GM19397 (cell line): ENCODE measurements around the gene ZNF600.
"Not testable (repeated sequence)": the region's sequence is repeated elsewhere in the genome, so short reads cannot be mapped to it uniquely, and the experiment has no call there.

ENCODE experiments used
- ATAC-seq: cut with Tn5 transposase; IDR thresholded peaks from one replicate; pipeline ENCODE4 v1.9.1; 2021; ENCODE audit warnings: mild to moderate bottlenecking, moderate library complexity; ENCODE audit not compliant: unreplicated experiment

The ZNF600 gene

GRCh38 chr19:52742516-52742915, 44.1 kb downstream of the ZNF600 start:
- no peak for ATAC-seq

- ATAC-seq: no peak
These were observed 44.6 kb downstream of the ZNF600 start for GRCh38 chr19:52741951-52742485.

- not testable (repeated sequence) for ATAC-seq
These were observed 45.2 kb downstream of the ZNF600 start for GRCh38 chr19:52741371-52741770.

- ATAC-seq: no peak
These were observed 47.0 kb downstream of the ZNF600 start for GRCh38 chr19:52739576-52739975.

- ATAC-seq: no peak
These were observed 50.9 kb downstream of the ZNF600 start for GRCh38 chr19:52735734-52736133.

- peak; percentile 90 for ATAC-seq
These were observed 51.5 kb downstream of the ZNF600 start, which contains the start of gene ZNF611 for GRCh38 chr19:52734893-52735661. TSS of gene ZNF611 (minus strand) at chr19:52735044. CDS start at chr19:52715894, 19,150 bp downstream.

GRCh38 chr19:52734331-52734892, 52.2 kb downstream of the ZNF600 start:
- ATAC-seq: peak; percentile 31

- not testable (repeated sequence) for ATAC-seq
These were observed 60.5 kb downstream of the ZNF600 start for GRCh38 chr19:52726051-52726450.

- no peak for ATAC-seq
These were observed 61.0 kb downstream of the ZNF600 start for GRCh38 chr19:52725528-52725961.

GRCh38 chr19:52724701-52725514, 61.7 kb downstream of the ZNF600 start:
- no peak for ATAC-seq

GRCh38 chr19:52723907-52724598, 62.5 kb downstream of the ZNF600 start:
- not testable (repeated sequence) for ATAC-seq

GRCh38 chr19:52722062-52723003, 64.3 kb downstream of the ZNF600 start:
- ATAC-seq: no peak

GRCh38 chr19:52720541-52720940, 66.0 kb downstream of the ZNF600 start:
- not testable (repeated sequence) for ATAC-seq

GRCh38 chr19:52716522-52716921, 70.1 kb downstream of the ZNF600 start:
- ATAC-seq: no peak

- ATAC-seq: not testable (repeated sequence)
These were observed 70.7 kb downstream of the ZNF600 start for GRCh38 chr19:52715902-52716301.

- not testable (repeated sequence) for ATAC-seq
These were observed 71.3 kb downstream of the ZNF600 start for GRCh38 chr19:52715330-52715729.
